Brain microvascular endothelial cell (primary cell): Measurements from ENCODE around the gene ERCC1.
"Not testable (repeated sequence)": the region's sequence is repeated elsewhere in the genome, so short reads cannot be mapped to it uniquely, and the experiment has no call there.

Experiments used
- DNase-seq: peaks from one replicate; pipeline ENCODE4 v3.0.0-alpha.2; 2020
- H3K27ac ChIP-seq: fragments of 250-450 bp; sonication (Bioruptor Pico); 2 replicates; pipeline ENCODE4 v1.5.1; 2020; ENCODE audit warnings: mild to moderate bottlenecking, moderate library complexity
- H3K27me3 ChIP-seq: fragments of 250-450 bp; sonication (Bioruptor Pico); replicated peaks from 2 replicates; pipeline ENCODE4 v1.5.1; 2020; ENCODE audit warnings: mild to moderate bottlenecking
- H3K36me3 ChIP-seq: fragments of 250-450 bp; sonication (Bioruptor Pico); replicated peaks from 2 replicates; pipeline ENCODE4 v1.5.1; 2020; ENCODE audit warnings: mild to moderate bottlenecking
- H3K4me3 ChIP-seq: 2 replicates; pipeline ENCODE4 v1.5.1; 2011; ENCODE audit warnings: low read depth, mild to moderate bottlenecking, control low read depth, low read length, moderate library complexity
- CTCF ChIP-seq: IDR thresholded peaks from 2 replicates; pipeline ENCODE4 v1.5.1; 2011; ENCODE audit warnings: low read depth, mild to moderate bottlenecking, moderate library complexity, low read length, control low read depth, inconsistent platforms; ENCODE audit errors: missing control alignments
- in situ Hi-C: cut with HindIII; loops from 2 replicates; pipeline ENCODE4 v1.10.0; 2017; ENCODE audit warnings: low sequenced_read_pairs, low pct_ligation_motif_present

ERCC1 gene

GRCh38 chr19:45440873-45441654 is 17.3 kb upstream of the ERCC1 start:
- in situ Hi-C loops: no loop called here
- TF ChIP-seq CTCF: no peak
- no peak overlapping the region for H3K27ac ChIP-seq
- DNase-seq: no peak
- no peaks in the 10 kb centered on the region for H3K36me3 ChIP-seq
- H3K4me3 ChIP-seq: no peak overlapping the region
- no peaks in the 10 kb centered on the region for H3K27me3 ChIP-seq

- peak overlapping the region; percentile 50 for H3K4me3 ChIP-seq
- H3K27me3 ChIP-seq: no peaks in the 10 kb centered on the region
- H3K27ac ChIP-seq: peak overlapping the region; percentile 91
These were observed 16.5 kb upstream of the ERCC1 start for GRCh38 chr19:45440259-45440638.

GRCh38 chr19:45439569-45440258 is 16.0 kb upstream of the ERCC1 start:
- TF ChIP-seq CTCF: peak; percentile 87
- peak overlapping the region; percentile 50 for H3K4me3 ChIP-seq
- DNase-seq: peak; percentile 77
- H3K27me3 ChIP-seq: no peaks in the 10 kb centered on the region
- peak overlapping the region; percentile 91 for H3K27ac ChIP-seq
- in situ Hi-C loops: no loop called here
- no peaks in the 10 kb centered on the region for H3K36me3 ChIP-seq

More at GRCh38 chr19:45440259-45440638, 16.5 kb upstream of the ERCC1 start:
- no peak for DNase-seq
- in situ Hi-C loops: no loop called here
- TF ChIP-seq CTCF: no peak
- H3K36me3 ChIP-seq: no peaks in the 10 kb centered on the region

- no peak for TF ChIP-seq CTCF
- DNase-seq: no peak
- in situ Hi-C loops: no loop called here
- peak overlapping the region; percentile 91 for H3K27ac ChIP-seq
- no peaks in the 10 kb centered on the region for H3K27me3 ChIP-seq
- H3K36me3 ChIP-seq: no peaks in the 10 kb centered on the region
- peak overlapping the region; percentile 50 for H3K4me3 ChIP-seq
These were observed 15.5 kb upstream of the ERCC1 start for GRCh38 chr19:45439190-45439568.

- TF ChIP-seq CTCF: no peak
- Histone ChIP-seq H3K4me3 (no peak overlapping the region), H3K36me3 (no peaks in the 10 kb centered on the region), H3K27me3 (no peaks in the 10 kb centered on the region), H3K27ac (no peak overlapping the region)
- no peak for DNase-seq
- in situ Hi-C loops: no loop called here
These were observed 13.6 kb upstream of the ERCC1 start for GRCh38 chr19:45437328-45437727.

GRCh38 chr19:45432543-45432942 is 8.8 kb upstream of the ERCC1 start:
- H3K36me3 ChIP-seq, H3K27ac ChIP-seq, H3K27me3 ChIP-seq, DNase-seq, in situ Hi-C loops, H3K4me3 ChIP-seq: not testable (repeated sequence)

GRCh38 chr19:45431008-45431407 is 7.3 kb upstream of the ERCC1 start:
- H3K36me3 ChIP-seq, H3K27me3 ChIP-seq, H3K4me3 ChIP-seq, DNase-seq, in situ Hi-C loops, H3K27ac ChIP-seq: not testable (repeated sequence)

- in situ Hi-C loops, H3K36me3 ChIP-seq, H3K27me3 ChIP-seq, H3K4me3 ChIP-seq, DNase-seq: not testable (repeated sequence)
- peak overlapping the region; percentile 81 for H3K27ac ChIP-seq
These were observed 6.2 kb upstream of the ERCC1 start for GRCh38 chr19:45429896-45430295.
